Nephron progenitor cell (in vitro differentiated cells): ENCODE data around the gene ZNF200.

ENCODE experiments used
- DNase-seq: peaks from one replicate; pipeline ENCODE4 v3.0.0; 2021
- H3K27ac Mint-ChIP-seq: 2 replicates; pipeline ENCODE4 v1.8.0; 2021; ENCODE audit warnings: mild to moderate bottlenecking, moderate library complexity, mixed read lengths
- H3K27me3 Mint-ChIP-seq: 2 replicates; pipeline ENCODE4 v1.8.0; 2021; ENCODE audit warnings: mild to moderate bottlenecking, low read depth, mixed read lengths; ENCODE audit not compliant: poor library complexity
- H3K36me3 Mint-ChIP-seq: 2 replicates; pipeline ENCODE4 v1.8.0; 2021; ENCODE audit warnings: low read depth, mixed read lengths
- H3K4me1 Mint-ChIP-seq: 2 replicates; pipeline ENCODE4 v1.8.0; 2021; ENCODE audit warnings: mixed read lengths
- H3K4me3 Mint-ChIP-seq: 2 replicates; pipeline ENCODE4 v1.8.0; 2021; ENCODE audit warnings: mild to moderate bottlenecking, moderate library complexity, mixed read lengths
- H3K9me3 Mint-ChIP-seq: 2 replicates; pipeline ENCODE4 v1.8.0; 2021; ENCODE audit warnings: mild to moderate bottlenecking, moderate library complexity, mixed read lengths
- CTCF ChIP-seq: fragments of 200-600 bp; sonication (generic); IDR thresholded peaks from 2 replicates; pipeline ENCODE4 v1.5.0; 2021; ENCODE audit warnings: antibody characterized with exemption

Gene ZNF200

GRCh38 chr16:3174618-3175148, 60.3 kb downstream of the ZNF200 start:
- no peak for DNase-seq
- peak; percentile 6 for TF ChIP-seq CTCF
- Mint-ChIP-seq H3K9me3 (peaks cover 9% of the 10 kb centered on the region), H3K27ac (no peak overlapping the region), H3K4me1 (peaks cover 27% of the 10 kb centered on the region), H3K27me3 (peaks cover 98% of the 10 kb centered on the region), H3K36me3 (no peaks in the 10 kb centered on the region), H3K4me3 (peak overlapping the region; percentile 76)

GRCh38 chr16:3173892-3174617, 60.9 kb downstream of the ZNF200 start:
- peaks cover 27% of the 10 kb centered on the region for H3K4me1 Mint-ChIP-seq
- H3K27ac Mint-ChIP-seq, result no peak overlapping the region
- peaks cover 9% of the 10 kb centered on the region for H3K9me3 Mint-ChIP-seq
- H3K36me3 Mint-ChIP-seq, result no peaks in the 10 kb centered on the region
- H3K27me3 Mint-ChIP-seq, result peaks cover 98% of the 10 kb centered on the region
- TF ChIP-seq CTCF, result peak; percentile 47
- H3K4me3 Mint-ChIP-seq, result peak overlapping the region; percentile 76
- peak; percentile 74 for DNase-seq
